ENCODE results near the gene UNC5C.

DNA sequence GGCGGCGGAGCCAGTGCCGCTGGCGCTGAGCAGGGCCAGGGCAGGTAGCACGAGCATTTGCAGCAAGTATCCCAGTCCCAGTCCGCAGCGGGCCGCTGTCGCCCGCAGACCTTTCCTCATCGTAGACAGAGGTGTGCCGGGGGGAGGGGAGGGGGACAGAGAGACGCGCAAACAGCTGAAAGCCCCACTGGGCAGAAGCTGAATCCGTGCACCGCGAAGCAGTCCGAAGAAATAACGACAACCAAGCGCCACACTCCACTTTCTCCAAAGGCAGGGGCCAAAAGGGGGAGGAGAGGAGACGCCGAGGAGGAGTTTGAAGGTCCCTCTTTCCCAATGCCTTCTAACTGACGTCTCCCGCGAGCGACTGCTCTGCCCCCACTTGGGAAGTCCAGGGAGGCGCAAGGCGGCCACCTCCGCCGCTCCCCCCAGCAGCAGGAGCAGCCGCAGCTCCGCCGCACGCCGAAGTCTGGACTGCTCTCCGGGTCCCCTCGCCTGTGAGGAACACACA, at the start of gene UNC5C:
- TF ChIP-seq EZH2 (IDR thresholded peaks at IDR 0.05; ENCODE audit: low read length, missing control alignments) (no peak), CTCF (conservative IDR thresholded peaks at IDR 0.05 in 1 of 2, IDR thresholded peaks at IDR 0.05 in 1 of 2; ENCODE audit: low read depth in 1 of 2, low read length in 2 of 2) (no peak)

All from fibroblast of lung (primary cell).